DLD1 (cell line): ENCODE results near the gene PCDHA1.

Experiments used
- in situ Hi-C: cut with HindIII; loops from 2 replicates; pipeline ENCODE4 v1.10.0; 2017; ENCODE audit warnings: low sequenced_read_pairs

PCDHA1 gene

GRCh38 chr5:141040093-141040770 is 254.3 kb downstream of the PCDHA1 start:
- in situ Hi-C loops, result no loop called here

DNA sequence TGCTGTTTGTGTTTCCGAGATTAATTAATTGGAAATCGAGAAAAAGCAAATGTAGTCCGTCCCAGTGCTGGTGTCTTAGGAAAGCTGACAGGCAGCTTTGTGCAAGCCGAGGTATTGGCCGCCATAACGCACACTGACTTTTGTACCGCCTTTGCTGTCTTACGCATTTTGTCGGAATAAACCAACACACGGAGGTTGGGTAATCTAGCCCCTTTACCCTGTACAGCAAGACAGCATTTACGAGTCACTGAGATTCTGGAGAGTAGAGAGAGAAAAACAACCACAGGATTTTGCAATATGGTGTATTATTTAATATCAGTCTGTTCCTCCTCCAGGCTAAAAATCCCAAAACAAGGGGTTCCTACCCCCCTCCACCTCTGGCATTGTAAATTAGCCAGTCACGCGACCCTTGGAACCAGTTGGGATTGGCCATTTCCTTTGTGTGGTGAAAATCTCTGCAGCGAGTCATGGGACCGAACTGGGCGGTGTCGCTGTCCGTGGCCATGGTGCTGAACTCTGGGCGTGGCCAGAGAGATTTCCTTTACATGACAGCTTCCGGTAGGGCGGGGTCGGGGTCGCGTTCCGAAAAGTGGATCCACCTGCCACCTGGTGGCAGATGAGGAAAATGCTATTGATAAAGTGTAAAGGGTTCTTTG is 255.0 kb downstream of the PCDHA1 start:
- in situ Hi-C loops, result no loop called here

- in situ Hi-C loops, result no loop called here
Measured at GRCh38 chr5:141041427-141041785, 255.5 kb downstream of the PCDHA1 start.

- in situ Hi-C loops, result no loop called here
Measured at GRCh38 chr5:141042555-141042954, 256.6 kb downstream of the PCDHA1 start.

GRCh38 chr5:141050622-141051520 is 264.9 kb downstream of the PCDHA1 start, which contains the start of gene PCDHB1:
PCDHB1 (plus strand) TSS chr5:141051374; CDS start chr5:141051471, 97 bp downstream.
- in situ Hi-C loops, result no loop called here

GRCh38 chr5:141051521-141051866 is 265.6 kb downstream of the PCDHA1 start:
- in situ Hi-C loops, result no loop called here
